NCI-H2171 treated with DMSO at 0.1 percent for 48 hours (cell line): ENCODE results near the gene CLDN4.

ENCODE experiments used
- DNase-seq: peaks from one replicate; lab custom pipeline; 2025; lab: John Stamatoyannopoulos, UW

Gene CLDN4

DNA sequence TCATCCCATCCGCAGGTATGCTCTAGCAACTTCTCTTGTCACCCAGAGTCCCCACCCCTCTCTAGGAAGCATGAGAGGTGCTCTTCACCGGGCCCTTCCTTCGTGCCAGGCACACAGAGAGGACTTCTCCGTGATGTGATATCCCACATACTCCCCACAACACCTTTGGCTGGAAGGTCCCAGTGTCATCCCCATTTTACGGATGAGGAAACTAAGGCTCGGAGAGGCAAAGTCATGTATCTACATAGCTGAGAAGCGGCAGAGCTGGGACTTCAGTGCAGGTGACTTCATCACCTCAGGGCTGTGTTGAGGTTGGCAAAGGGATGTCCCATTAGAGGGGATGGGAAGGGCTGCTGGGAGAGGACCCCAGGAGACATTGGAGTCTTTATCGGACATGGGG is 45.6 kb downstream of the CLDN4 start:
- no peak for DNase-seq

GRCh38 chr7:73876973-73877372 is 46.2 kb downstream of the CLDN4 start:
- DNase-seq: no peak

DNA sequence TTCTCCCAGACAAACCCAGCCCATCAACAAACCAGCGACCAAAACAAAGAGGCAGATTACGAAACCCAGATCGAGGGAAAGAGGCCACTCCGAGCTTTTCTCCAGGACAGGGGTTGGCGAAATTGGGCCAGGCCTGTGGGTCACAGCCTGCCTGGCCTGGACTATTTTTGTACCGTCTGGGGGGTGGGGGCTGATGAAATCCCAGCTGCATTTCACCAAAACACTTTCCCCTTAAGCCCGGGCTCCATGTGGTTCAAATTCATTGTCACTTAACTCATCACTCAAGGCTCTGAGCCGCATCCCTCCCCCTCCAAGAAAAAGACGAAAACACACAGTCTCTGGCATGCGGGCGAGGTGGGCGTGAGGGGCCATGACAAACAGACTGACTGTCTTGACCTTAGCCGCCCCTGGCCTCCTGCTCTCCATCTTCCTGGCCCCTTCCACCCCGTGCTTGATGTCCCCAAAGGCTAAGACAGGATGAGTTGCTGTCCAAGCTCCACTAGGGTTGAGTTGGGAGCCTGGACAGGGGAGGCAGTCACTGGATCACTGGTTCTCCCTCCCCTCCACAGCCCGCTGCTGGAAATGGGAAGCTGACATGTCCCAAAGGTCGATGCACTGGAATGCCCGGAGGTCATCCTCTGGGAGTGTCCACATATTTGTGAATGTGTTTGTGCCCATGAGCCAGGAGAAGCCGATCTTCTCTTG is 49.3 kb downstream of the CLDN4 start:
- DNase-seq: no peak

- DNase-seq: no peak
Observed at GRCh38 chr7:73880755-73881328, 50.0 kb downstream of the CLDN4 start.

- no peak for DNase-seq
Observed at GRCh38 chr7:73881352-73882046, 50.7 kb downstream of the CLDN4 start.

DNA sequence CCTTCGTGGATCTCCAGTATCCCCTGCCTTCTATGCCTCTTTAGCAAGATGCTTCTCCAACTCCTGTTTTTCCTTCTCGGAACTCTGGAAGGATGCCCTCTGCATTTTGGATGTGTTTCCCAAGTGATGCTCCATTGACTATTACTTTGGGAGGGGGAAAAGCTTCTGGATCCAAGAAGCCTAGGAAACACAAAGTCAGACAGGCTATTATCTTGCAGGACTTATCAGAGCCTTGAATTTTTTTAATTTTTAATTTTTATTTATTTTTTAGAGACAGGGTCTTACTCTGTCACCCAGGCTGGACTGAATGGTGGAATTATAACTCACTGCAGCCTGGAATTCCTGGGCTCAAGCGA is 51.2 kb downstream of the CLDN4 start:
- no peak for DNase-seq
